Measurements from ENCODE around the gene AHNAK. TPM values are rescaled to one million over a fixed set of nuclear protein-coding genes. Genes with fewer than 3 reads are reported as not detected.

The AHNAK gene
- total RNA-seq, 1 donor from 2014 or later = 517 TPM

DNA sequence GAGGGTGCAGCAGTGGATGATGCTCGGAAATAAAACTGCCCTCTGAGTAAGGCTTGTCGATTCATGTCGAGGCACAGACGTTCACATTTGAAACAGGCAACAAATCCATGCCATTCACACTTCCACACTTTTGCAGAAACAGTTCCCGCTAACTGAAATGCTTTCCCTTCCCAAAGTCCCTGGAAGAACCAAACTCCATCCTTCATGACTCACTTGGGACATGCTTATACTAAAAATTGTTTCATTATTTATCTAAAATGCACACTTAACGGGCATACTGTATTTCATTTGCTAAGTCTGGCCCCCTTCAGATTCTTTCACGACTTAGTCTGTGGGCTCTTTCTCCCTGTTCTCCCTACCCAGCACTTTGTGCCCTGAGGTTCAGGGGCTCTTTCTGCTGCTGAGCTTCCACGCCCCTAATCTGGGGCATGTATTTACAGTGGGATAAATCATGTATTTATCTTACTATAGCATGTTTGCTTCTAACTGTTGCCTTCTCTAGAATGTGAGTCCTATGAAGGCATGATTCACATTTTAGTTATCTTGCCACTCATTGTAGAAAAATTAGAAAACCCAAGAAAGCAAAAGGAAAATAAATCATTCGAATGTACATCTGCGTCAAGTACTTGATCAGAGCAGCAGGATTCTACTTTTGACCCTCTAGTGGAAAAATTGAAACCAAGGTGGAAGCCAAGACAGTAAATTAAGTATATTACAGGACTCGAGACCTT, 115.3 kb downstream of the AHNAK start:
- no peak for DNase-seq

DNA sequence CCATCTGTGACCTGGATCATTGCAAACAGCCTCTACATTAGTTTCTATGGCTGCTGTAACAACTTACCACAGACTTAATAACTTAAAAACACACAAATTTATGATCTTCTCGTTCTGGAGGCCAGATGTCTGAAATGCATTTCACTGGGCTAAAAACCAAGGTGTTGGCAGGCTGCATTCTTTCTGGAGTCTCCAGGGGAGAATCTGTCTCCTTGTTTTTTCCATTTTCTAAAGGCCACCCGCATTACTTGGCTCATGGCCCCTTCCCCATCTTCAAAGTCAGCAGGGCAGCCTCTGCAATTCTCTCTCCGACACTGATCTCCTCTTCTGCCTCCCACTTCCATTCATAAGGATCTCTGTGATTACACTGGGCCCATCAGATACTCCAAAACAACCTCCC, 116.2 kb downstream of the AHNAK start:
- DNase-seq = no peak

DNA sequence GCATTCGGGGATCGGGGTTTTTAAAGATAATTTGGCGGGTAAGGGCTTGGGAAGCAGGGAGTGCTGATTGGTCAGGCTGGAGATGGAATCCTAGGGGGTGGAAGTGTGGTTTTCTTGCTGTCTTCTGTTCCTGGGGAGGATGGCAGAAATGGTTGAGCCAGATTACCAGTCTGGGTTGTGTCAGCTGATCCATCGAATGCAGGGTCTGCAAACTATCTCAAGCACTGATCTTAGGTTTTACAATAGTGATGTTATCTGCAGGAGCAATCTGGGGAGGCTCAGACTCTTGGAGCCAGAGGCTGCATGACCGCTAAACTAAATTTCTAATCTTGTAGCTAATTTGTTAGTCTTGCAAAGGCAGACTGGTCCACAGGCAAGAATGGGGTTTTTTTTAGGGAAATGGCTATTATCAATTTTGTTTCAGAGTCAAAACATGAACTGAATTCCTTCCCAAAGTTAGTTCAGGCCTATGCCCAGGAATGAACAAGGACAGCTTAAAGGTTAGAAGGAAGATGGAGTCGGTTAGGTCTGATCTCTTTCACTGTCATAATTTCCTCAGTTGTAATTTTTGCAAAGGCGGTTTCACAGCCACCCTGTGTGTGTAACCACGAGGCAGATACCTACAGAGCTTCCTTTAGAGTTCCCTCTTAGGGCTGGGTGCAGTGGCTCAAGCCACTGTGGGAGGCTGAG, 117.6 kb downstream of the AHNAK start:
- DNase-seq = no peak

DNA sequence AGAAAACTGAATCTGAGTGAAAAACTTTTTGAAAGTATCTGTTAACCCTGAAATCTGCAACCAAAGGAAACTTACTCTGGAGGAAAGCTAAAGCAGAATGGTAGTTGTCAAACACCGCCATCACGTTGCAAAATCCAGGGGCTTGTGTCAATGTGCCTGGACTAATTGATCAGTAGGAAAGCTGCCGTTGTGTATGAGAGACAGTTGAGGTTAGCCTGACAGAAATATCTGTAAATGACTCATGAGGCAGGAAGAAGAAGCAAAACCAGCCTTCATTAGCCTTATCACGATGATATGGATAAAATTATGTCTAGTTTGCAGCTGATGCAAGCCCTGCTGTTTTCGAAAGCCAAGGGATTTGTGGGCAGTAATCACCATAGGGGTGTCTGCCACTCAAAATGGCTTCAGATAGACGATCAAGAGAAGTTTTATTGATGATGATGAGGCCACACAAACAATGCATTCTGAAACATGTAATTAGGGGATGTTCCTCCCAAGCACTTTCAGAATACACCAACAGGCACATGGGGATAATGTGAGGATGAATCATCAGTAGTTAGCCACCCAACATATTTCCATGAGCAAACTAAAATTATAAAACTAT, 118.9 kb downstream of the AHNAK start:
- DNase-seq = peak; percentile 21

DNA sequence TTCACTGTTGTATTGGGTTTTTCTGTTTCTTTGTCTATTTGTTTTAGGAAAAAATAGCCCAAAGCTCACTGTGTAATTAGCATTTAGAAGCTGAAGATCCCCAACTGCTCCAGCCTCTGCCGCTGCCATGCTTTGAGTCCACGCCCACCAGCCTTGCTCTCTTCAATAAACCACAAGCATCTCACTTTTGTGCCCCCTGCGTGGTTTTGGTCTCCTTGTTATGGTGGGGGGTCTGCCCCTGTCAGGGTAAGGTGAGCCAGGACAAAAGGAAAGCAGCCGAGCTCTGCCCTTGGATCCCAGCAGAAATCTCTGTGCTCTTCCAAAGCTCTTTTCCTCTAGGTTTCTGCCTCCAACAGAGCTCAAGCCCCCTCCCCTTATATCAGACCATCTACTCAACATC, 123.6 kb downstream of the AHNAK start:
- no peak for DNase-seq

DNA sequence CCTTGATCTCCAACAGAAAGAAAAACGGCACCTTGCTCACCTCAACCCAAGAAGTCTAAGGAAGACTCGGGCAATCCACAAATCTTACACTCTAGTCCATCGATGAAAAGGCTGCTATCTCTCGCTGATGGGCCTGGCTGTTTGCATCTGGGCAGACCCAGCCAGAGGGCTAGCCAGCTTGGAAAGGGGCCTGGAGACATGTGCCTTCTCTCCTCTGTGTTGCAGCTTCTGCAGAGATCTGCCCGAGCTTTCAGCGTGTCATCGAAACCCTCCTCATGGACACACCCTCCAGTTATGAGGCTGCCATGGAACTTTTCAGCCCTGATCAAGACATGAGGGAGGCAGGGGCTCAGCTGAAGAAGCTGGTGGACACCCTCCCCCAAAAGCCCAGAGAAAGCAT, 124.6 kb downstream of the AHNAK start:
- DNase-seq = no peak

DNA sequence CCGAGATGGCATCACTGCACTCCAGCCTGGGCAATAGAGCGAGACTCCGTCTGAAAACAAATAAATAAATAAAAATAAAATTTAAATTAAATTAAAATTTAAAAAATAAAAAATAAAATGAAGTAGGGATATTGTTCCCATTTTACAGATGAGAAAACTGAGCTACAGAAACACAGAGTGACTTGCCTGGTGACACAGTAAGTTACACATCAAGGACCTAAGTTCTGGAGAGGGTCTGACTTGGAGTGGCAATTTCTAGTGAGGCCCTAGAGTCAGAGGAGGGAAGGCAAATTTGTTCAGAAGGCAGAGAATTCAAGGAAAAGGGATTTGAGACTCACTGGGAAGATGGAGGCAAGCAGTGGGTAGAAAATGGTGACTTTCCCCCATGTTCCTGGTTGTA, 125.7 kb downstream of the AHNAK start:
- no peak for DNase-seq

DNA sequence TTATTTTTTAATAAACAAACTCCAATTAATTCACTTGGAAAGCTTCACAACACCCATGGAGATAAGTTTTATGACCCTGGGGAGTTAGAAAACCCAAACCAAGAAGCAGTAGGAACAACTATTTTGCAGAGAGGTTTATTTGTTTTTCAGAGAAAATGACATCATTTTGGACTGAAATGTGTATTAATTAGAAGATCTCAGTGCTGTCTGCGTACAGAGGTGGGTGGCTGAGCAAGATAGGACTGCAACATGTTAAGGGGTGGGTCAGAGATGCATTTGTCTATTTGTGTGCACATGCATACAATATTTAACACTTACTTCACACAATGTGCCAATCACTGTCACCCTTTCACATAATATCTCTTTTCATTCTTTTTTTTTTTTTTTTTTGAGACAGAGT, 126.7 kb downstream of the AHNAK start:
- no peak for DNase-seq

DNA sequence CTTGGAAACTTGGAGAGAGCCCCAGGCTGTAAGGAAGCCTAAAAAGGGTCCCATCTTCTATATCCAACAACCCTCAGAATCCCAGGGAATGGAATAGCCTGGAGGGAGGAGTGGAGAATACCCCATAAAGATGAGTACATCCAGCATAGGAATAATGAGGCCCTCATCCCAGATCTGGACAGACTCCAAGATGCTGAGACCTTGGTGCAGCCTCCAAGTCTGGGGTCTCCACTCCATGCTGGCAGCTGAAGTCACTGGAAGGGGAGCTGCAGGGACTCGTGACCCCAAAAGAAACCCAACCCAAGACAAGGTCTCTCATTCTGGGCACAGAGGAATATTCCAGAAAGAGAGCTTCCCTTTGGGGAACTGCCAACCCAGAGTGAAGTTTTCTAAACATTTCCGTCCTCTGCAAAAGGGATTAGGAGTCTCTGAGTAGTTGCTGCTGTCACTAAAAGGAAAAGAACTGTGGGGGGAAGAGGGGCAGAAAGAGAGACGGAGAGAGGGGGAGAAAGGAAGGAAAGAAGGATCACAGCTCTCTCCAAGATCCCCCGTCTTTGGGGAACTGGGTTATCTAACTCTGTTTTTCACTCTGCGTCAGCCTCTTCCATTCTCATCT, 127.2 kb downstream of the AHNAK start:
- no peak for DNase-seq

DNA sequence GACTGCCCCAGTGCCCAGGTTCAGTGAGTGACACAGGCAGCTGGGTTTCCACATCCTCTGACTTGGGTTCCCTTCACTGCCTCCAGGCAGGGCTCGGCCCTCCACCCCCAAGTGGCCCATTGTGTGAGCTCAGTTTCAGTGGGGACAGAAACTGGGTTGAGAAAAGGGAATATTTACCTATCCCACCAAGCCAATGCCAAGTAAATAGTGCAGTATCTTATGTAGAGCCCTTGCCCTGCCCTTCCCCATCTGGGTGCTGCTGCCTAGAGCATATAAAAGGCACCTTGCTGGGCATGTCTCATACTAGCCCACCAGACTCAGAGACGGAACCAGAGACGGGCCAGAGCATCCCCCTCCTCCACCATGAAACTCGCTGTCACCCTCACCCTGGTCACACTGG, 127.9 kb downstream of the AHNAK start, which contains the start of gene SCGB1A1:
TSS of gene SCGB1A1 (plus strand) at position 301 of the 400 bp plus-strand sequence. CDS start at position 364, 63 bp downstream.
- DNase-seq = no peak

DNA sequence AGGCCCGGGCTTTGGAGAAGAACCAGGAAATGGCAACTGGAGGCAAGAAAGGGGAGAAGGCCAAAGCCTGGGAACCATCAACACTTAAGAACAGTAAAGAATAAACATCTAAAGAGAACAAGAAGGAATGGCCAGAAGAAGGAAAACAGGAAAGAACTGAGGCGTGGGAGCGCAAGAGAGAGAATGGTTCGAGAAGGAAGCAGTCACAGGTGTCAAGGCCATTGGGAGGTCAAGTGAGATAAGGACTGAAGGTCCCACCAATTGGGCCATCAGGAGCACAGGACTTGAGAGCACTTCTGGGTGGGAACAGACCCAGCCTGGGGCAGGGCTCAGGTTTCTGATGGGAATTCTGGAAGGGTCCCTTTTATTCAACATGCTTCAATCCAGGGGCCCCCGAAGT, 128.5 kb downstream of the AHNAK start:
- no peak for DNase-seq

DNA sequence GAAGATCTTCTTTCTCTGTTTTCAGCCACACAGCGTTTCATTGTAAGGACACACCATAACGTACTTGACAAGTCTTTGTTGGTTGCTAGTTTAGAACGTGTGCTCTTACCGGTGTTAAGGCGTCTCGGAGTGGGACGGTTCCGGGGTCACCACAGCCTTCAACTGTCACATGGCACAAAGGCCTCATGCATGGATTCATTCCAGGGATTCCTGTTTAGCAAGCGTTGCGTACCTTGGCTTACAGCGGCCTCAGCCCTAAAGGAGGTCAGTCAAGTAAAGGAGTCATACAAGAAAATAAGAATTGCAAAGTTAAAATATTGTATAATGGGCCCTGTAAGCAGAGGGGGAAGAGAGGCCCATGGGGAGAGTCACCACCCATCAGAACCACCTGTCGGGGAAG, 130.0 kb downstream of the AHNAK start:
- DNase-seq = no peak

DNA sequence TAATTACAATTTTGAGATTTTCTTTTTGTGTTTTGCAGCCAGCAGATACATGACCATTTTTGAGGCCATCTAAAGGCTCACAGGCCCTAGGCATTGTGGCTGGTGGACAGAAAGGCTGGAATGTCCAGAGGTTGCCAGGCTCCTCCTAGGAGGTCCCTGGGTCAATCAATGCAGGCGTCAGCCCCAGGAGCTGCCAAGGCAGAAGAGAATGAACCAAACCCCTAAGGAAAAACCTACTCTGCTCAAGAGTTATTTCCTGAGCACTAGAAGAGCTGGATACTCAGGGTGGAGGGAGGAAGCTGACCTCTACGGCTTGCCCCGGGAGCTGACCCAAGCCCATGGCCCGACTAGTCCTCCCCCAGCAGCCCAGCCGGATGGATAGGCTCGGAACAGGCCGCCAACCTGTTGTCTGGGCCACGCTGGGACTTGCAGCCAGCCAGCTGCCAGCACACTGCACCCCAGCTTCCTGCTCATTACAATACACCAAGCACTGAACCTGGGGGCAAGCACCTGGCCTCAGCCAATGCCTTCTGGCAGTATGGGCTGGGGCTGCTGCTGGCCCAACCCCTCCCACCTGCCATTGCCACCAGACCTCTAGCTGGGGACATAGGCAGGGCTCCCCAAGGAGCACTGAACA, 133.4 kb downstream of the AHNAK start:
- DNase-seq = no peak

DNA sequence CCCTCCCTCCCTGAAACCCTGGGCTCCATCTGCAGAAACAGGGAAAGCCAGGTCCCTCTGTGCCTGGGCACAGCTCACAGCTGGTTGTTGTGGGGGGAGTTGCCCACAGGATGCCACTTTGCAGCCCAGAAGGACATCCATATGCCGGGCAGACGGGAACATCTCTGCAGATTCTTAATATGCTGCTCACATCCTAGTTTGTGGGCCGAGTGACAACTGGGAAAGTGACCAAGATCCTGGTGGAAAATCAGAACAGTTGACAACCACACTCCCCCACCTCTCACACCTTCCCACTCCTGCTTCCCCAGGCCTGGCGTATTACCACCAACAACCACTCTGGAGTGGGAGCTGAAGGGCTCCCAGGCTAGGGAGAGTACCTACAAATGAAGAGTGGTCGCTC, 135.1 kb downstream of the AHNAK start:
- no peak for DNase-seq

DNA sequence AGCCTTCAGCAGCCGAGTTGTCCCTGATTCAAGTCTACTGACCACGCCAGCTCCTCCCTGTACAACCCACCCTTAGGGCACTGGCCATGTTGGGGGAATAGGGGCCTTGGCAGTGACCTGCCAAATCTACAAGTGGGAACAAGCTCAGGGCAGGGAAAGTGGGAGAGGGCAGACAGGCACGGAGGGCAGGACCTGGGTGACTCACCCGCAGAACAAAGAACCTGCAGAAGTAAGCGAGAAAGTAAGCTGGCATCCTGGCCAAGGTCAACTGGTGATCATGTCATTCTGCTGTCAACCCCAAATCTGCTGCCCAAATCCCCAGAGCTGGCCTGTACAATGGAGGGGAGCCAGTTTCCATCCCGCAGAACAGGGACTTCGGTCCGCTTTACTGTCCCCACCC, 135.6 kb downstream of the AHNAK start:
- DNase-seq = no peak

DNA sequence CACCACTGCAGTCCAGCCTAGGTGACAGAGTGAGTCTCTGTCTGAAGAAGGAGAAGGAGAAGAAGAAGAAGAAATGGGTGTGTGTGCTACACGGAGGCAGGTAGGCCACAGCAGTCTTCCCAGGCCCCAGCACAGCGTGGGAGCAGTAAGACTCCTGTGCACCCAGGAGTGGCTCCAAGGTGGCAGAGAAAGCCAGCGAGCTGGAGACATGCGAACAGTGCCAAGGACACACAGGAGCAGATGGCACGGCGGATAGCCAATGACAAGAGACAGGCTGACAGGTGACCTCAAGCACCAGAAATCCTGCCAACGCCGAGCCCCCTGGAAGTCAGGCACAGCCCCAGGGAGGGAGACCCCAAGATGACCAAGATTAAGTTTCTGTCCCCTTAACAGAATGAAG, 136.8 kb downstream of the AHNAK start:
- DNase-seq = no peak

DNA sequence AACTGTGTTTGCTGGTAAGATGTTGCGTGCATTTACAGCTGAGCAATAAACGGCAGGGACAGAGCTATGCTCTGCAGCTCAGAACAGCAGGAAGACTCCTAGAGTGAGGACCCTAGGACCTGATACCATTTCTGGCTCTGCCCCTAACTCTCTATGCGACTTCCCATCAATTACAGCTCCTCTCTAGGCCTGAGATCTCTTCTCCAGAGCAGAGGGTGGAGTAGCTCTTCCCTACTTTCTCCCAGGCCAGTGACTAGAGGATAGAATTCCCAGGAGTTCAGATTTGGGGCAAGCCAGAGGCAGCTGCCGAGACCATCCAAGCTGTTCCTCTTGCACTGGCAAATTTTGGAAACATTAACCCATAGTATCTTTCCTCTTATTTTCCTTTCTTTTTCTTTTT, 140.6 kb downstream of the AHNAK start:
- DNase-seq = no peak

DNA sequence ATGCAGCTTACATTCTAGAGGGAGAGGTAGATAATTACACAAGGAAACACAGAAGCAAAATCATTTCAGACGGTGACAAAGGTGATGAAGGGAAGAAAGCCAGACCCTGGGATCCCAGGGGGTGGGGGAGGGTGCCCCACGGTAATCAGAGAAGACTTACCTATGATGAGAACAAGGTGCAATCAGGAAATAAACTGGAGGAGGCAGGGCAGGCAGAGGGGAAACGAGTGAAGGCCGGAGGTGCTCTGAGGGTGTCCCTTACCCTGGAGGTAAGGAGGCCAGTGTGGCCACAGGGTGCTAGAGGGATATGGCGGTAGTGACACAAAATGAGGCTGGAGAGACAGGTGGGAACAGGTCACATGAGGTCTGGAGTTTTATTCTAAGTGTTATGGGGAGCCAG, 141.7 kb downstream of the AHNAK start:
- no peak for DNase-seq

DNA sequence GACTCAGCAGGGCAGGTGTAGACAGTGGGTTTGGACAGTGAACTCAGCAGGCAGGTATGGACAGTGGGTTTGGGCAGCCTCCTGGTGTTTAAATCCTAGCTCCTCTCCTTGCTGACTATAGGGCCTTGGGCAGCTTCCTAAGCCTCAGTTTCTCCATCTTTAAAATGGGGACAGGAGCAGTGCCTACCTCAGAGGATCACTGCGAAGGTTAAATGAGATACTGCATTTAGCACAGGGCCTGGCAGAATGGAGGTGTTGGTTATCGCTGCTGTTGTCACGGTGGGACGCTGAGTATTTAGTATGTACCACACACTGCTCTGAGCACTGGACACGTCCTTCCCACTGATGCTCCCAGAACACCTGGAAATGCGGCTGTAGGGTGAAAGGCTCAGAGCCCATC, 142.2 kb downstream of the AHNAK start:
- DNase-seq = no peak

DNA sequence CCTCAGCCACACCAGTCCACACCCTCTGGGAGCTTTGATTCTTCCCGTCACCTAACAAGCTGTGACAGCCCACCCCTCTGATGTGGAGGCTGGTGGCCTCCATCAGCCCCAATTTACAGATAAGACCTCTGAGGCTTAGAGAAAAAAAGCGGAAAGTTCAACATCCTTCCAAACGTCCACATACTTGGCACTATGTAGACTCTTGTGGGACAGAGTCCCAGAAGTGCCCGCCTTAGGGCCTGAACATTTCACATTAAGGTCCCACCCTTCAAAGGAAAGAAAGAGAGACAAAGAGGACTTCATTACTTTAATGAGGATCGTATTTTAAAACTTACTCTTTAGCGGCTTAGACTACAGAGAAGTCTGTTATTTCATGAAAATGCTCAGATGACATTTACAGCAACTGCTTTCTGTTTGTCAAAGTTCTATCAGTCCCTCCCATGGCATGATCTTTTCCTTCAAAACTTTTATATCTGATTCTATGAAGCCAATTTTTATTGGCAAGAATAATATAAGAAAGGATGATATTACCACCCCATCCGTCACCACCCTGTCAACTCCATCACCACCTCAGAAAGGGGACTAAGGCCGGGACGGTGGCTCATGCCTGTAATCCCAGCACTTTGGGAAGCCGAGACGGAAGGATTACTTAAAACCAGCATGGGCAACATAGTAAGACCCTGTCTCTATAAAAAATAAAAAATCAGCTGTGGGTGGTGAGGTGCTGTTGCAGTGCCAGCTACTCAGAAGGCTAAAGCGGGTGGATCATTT, 143.5 kb downstream of the AHNAK start:
- no peak for DNase-seq

DNA sequence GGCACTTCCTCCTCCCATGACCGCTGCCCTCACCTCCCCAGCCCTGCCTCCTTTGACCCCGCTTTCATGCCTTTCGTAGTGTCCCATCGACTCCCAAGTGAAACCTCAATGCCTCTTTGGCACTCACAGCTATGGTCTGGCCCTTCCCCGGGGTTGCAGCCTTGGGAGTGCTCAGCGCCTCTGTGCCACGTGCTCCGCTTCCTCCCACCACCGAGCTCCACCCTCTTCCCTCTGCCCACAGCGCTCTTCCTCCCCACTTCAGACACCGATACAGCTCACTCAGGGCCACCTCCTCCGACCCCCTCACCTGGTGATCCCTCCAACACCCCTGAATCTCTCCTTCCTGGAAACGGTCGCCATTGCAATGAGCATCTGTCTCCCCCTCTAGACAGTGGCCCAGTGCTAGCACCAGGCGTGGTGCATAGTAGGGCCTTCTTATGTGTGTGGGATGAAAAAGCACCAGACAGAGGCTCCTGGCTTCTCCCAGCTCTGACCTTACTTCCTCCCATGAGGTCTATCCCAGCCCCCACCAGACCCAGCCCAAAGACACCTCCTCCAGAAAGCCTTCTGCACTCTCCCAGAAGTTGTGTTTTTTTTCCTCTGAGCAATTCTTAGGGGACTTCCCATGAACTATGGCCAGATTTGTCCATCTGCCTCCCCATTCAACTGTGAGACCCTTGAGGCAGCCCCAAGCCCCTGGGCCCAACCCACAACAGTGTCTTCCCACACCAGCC, 144.2 kb downstream of the AHNAK start:
- DNase-seq = no peak

DNA sequence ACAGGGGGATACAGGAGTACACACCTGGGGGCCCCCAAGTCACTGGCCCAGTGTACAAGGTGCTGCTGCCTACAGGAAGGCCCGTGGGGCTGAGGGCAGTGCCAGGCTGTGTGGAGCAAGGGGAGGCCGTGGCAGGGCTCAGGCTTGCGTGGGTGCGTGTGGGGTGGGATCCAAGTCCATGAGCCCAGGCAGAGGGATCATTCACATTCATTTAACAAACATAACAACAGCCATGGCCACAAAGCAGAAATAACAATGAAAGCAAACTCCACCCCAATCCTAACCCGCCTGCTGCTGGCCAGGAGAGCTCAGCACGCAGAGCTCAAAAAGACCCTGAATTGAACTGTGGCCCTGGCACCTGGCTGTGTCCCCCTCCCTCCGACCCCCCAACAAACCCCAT, 144.8 kb downstream of the AHNAK start:
- DNase-seq = no peak
